HG03159 (cell line): ENCODE measurements around the gene N4BP2L2.
A peak's percentile ranks its signal among the peaks of the same experiment; 100 is the strongest.
"Not testable (repeated sequence)": the region's sequence is repeated elsewhere in the genome, so short reads cannot be mapped to it uniquely, and the experiment has no call there.

Source experiments
- ATAC-seq: cut with Tn5 transposase; IDR thresholded peaks from one replicate; pipeline ENCODE4 v1.9.1; 2021; ENCODE audit warnings: mild to moderate bottlenecking, moderate library complexity; ENCODE audit not compliant: unreplicated experiment

The N4BP2L2 gene

GRCh38 chr13:32538621-32539246, at the start of gene N4BP2L2:
N4BP2L2 (minus strand) TSS chr13:32538795; CDS start chr13:32537027, 1,768 bp downstream.
- peak; percentile 98 for ATAC-seq

GRCh38 chr13:32587811-32588170, 49.2 kb upstream of the N4BP2L2 start:
- no peak for ATAC-seq

- ATAC-seq, result peak; percentile 37
Observed at GRCh38 chr13:32587011-32587810, 48.6 kb upstream of the N4BP2L2 start.

- peak; percentile 79 for ATAC-seq
Observed at GRCh38 chr13:32586080-32586900, 47.7 kb upstream of the N4BP2L2 start, which contains the start of gene PDS5B. PDS5B (plus strand) TSS chr13:32586452; CDS start chr13:32648773, 62,321 bp downstream.

- ATAC-seq, result no peak
Observed at GRCh38 chr13:32585550-32586079, 47.0 kb upstream of the N4BP2L2 start.

- ATAC-seq, result no peak
Observed at GRCh38 chr13:32582991-32583390, 44.4 kb upstream of the N4BP2L2 start.

GRCh38 chr13:32582281-32582680, 43.7 kb upstream of the N4BP2L2 start:
- no peak for ATAC-seq

- no peak for ATAC-seq
Observed at GRCh38 chr13:32581177-32581786, 42.7 kb upstream of the N4BP2L2 start.

GRCh38 chr13:32577032-32577431, 38.4 kb upstream of the N4BP2L2 start:
- ATAC-seq, result no peak

- not testable (repeated sequence) for ATAC-seq
Observed at GRCh38 chr13:32575687-32576086, 37.1 kb upstream of the N4BP2L2 start.

- ATAC-seq, result not testable (repeated sequence)
Observed at GRCh38 chr13:32560842-32561241, 22.2 kb upstream of the N4BP2L2 start.

GRCh38 chr13:32555613-32556012, 17.0 kb upstream of the N4BP2L2 start:
- ATAC-seq, result no peak

- no peak for ATAC-seq
Observed at GRCh38 chr13:32553720-32554119, 15.1 kb upstream of the N4BP2L2 start.

GRCh38 chr13:32549788-32550187, 11.2 kb upstream of the N4BP2L2 start:
- no peak for ATAC-seq

- ATAC-seq, result no peak
Observed at GRCh38 chr13:32548837-32549236, 10.2 kb upstream of the N4BP2L2 start.

GRCh38 chr13:32545083-32545482, 6.5 kb upstream of the N4BP2L2 start:
- ATAC-seq, result no peak

GRCh38 chr13:32542221-32542620, 3.6 kb upstream of the N4BP2L2 start:
- no peak for ATAC-seq

- peak; percentile 86 for ATAC-seq
Observed at GRCh38 chr13:32538143-32538620, 413 bp downstream of the N4BP2L2 start.

GRCh38 chr13:32537580-32538142, 934 bp downstream of the N4BP2L2 start:
- ATAC-seq, result no peak

GRCh38 chr13:32535748-32536147, 2.8 kb downstream of the N4BP2L2 start:
- ATAC-seq, result no peak
